ENCODE data around the gene ATG101. TPM values are rescaled to one million over a fixed set of nuclear protein-coding genes. Genes with fewer than 3 reads are reported as not detected.

Gene ATG101
- total RNA-seq, 1 experiment from 2014 or later: 110 TPM

GRCh38 chr12:52082669-52082987 is 12.8 kb downstream of the ATG101 start:
- Histone ChIP-seq H3K36me3 (peaks cover 13% of the 10 kb centered on the region), H3K4me3 (no peak overlapping the region), H3K9me3 (no peaks in the 10 kb centered on the region), H3K27me3 (no peaks in the 10 kb centered on the region)
- DNase-seq: no peak

- DNase-seq: peak; percentile 43
- Histone ChIP-seq H3K9me3 (no peaks in the 10 kb centered on the region), H3K36me3 (peaks cover 9% of the 10 kb centered on the region), H3K4me3 (no peak overlapping the region), H3K27me3 (no peaks in the 10 kb centered on the region)
Measured at GRCh38 chr12:52082988-52083637, 13.3 kb downstream of the ATG101 start.

GRCh38 chr12:52083638-52083996 is 13.8 kb downstream of the ATG101 start:
- no peak for DNase-seq
- Histone ChIP-seq H3K9me3 (no peaks in the 10 kb centered on the region), H3K4me3 (no peak overlapping the region), H3K27me3 (no peaks in the 10 kb centered on the region), H3K36me3 (peaks cover 4% of the 10 kb centered on the region; the same call in 1 of the 2 replicates)

- no peak for DNase-seq
- no peak overlapping the region for H3K4me3 ChIP-seq
- H3K9me3 ChIP-seq: no peaks in the 10 kb centered on the region
- no peaks in the 10 kb centered on the region for H3K36me3 ChIP-seq
- no peaks in the 10 kb centered on the region for H3K27me3 ChIP-seq
Measured at GRCh38 chr12:52084491-52085231, 14.9 kb downstream of the ATG101 start.

GRCh38 chr12:52085682-52086180 is 16.0 kb downstream of the ATG101 start:
- H3K27me3 ChIP-seq: no peaks in the 10 kb centered on the region; the same call in 1 of the 2 replicates
- DNase-seq: no peak
- no peak overlapping the region for H3K4me3 ChIP-seq
- no peaks in the 10 kb centered on the region for H3K36me3 ChIP-seq
- H3K9me3 ChIP-seq: no peaks in the 10 kb centered on the region

- no peak for DNase-seq
- no peaks in the 10 kb centered on the region for H3K36me3 ChIP-seq
- no peak overlapping the region for H3K4me3 ChIP-seq
- H3K9me3 ChIP-seq: no peaks in the 10 kb centered on the region
- H3K27me3 ChIP-seq: peaks cover 2% of the 10 kb centered on the region; the same call in 1 of the 2 replicates
Measured at GRCh38 chr12:52086366-52086765, 16.6 kb downstream of the ATG101 start.

GRCh38 chr12:52086944-52087835 is 17.4 kb downstream of the ATG101 start:
- Histone ChIP-seq H3K4me3 (no peak overlapping the region), H3K36me3 (no peaks in the 10 kb centered on the region), H3K9me3 (no peaks in the 10 kb centered on the region), H3K27me3 (peaks cover 10% of the 10 kb centered on the region)
- DNase-seq: no peak

- H3K27me3 ChIP-seq: peaks cover 11% of the 10 kb centered on the region
- no peaks in the 10 kb centered on the region for H3K9me3 ChIP-seq
- DNase-seq: no peak
- no peaks in the 10 kb centered on the region for H3K36me3 ChIP-seq
- no peak overlapping the region for H3K4me3 ChIP-seq
Measured at GRCh38 chr12:52087961-52088820, 18.4 kb downstream of the ATG101 start.

GRCh38 chr12:52089491-52089890 is 19.7 kb downstream of the ATG101 start:
- Histone ChIP-seq H3K27me3 (peaks cover 11% of the 10 kb centered on the region), H3K36me3 (no peaks in the 10 kb centered on the region), H3K9me3 (no peaks in the 10 kb centered on the region), H3K4me3 (no peak overlapping the region)
- no peak for DNase-seq

- H3K27me3 ChIP-seq: peaks cover 11% of the 10 kb centered on the region
- H3K36me3 ChIP-seq: no peaks in the 10 kb centered on the region
Measured at GRCh38 chr12:52090291-52090690, 20.5 kb downstream of the ATG101 start.

GRCh38 chr12:52091061-52091460 is 21.3 kb downstream of the ATG101 start:
- H3K4me3 ChIP-seq: no peak overlapping the region
- H3K36me3 ChIP-seq: no peaks in the 10 kb centered on the region
- DNase-seq: no peak

More at GRCh38 chr12:52090291-52090690, 20.5 kb downstream of the ATG101 start:
- Histone ChIP-seq H3K4me3 (no peak overlapping the region), H3K9me3 (no peaks in the 10 kb centered on the region)
- no peak for DNase-seq

GRCh38 chr12:52091869-52092268 is 22.1 kb downstream of the ATG101 start:
- H3K27me3 ChIP-seq: peaks cover 11% of the 10 kb centered on the region
- H3K4me3 ChIP-seq: no peak overlapping the region
- DNase-seq: no peak
- no peaks in the 10 kb centered on the region for H3K36me3 ChIP-seq
- H3K9me3 ChIP-seq: no peaks in the 10 kb centered on the region

More at GRCh38 chr12:52091061-52091460, 21.3 kb downstream of the ATG101 start:
- no peaks in the 10 kb centered on the region for H3K9me3 ChIP-seq
- peaks cover 11% of the 10 kb centered on the region for H3K27me3 ChIP-seq

- H3K27me3 ChIP-seq: peaks cover 15% of the 10 kb centered on the region
- no peak for DNase-seq
Measured at GRCh38 chr12:52093346-52093745, 23.6 kb downstream of the ATG101 start.

GRCh38 chr12:52096332-52097044 is 26.7 kb downstream of the ATG101 start:
- H3K27me3 ChIP-seq: peaks cover 24% of the 10 kb centered on the region
- H3K4me3 ChIP-seq: no peak overlapping the region
- DNase-seq: no peak
- no peaks in the 10 kb centered on the region for H3K9me3 ChIP-seq
- H3K36me3 ChIP-seq: no peaks in the 10 kb centered on the region

More at GRCh38 chr12:52093346-52093745, 23.6 kb downstream of the ATG101 start:
- Histone ChIP-seq H3K4me3 (no peak overlapping the region), H3K9me3 (no peaks in the 10 kb centered on the region), H3K36me3 (no peaks in the 10 kb centered on the region)

GRCh38 chr12:52097045-52097666 is 27.4 kb downstream of the ATG101 start:
- DNase-seq: no peak
- H3K9me3 ChIP-seq: no peaks in the 10 kb centered on the region

More at GRCh38 chr12:52097045-52097666, 27.4 kb downstream of the ATG101 start:
- peaks cover 17% of the 10 kb centered on the region for H3K27me3 ChIP-seq
- H3K36me3 ChIP-seq: no peaks in the 10 kb centered on the region
- no peak overlapping the region for H3K4me3 ChIP-seq
